Lung (tissue), 13 donors: ENCODE data around the gene PHRF1. TPM values are rescaled to one million over a fixed set of nuclear protein-coding genes. Genes with fewer than 3 reads are reported as not detected.

Source experiments
- ATAC-seq: fragments of 200-7000 bp; cut with Tn5 transposase; one replicate; pipeline ENCODE4 v1.9.1; 2020; ENCODE audit warnings: moderate number of reproducible peaks; ENCODE audit not compliant: insufficient read depth, low FRiP score
- DNase-seq, 3 donors: peaks; one replicate each; pipeline ENCODE4 v3.0.0-alpha.2; 2013 to 2017
- H3K27ac ChIP-seq, 2 donors: one replicate each; pipeline ENCODE4 v1.5.1; 2013; ENCODE audit warnings: mild to moderate bottlenecking in 2 of 2, moderate library complexity in 2 of 2, control low read depth in 1 of 2, inconsistent platforms in 1 of 2, low read depth in 1 of 2, low read length in 1 of 2
- H3K27me3 ChIP-seq, 3 donors: one replicate each; pipeline ENCODE4 v1.5.1; 2013; ENCODE audit warnings: low read length in 2 of 3; ENCODE audit not compliant: control insufficient read depth in 3 of 3, insufficient read depth in 3 of 3
- H3K36me3 ChIP-seq, 4 donors: one replicate each; pipeline ENCODE4 v1.5.1; 2013; ENCODE audit warnings: low read length in 4 of 4, mild to moderate bottlenecking in 1 of 4, moderate library complexity in 1 of 4; ENCODE audit not compliant: control insufficient read depth in 4 of 4, insufficient read depth in 4 of 4
- H3K4me1 ChIP-seq, 5 donors: one replicate each; pipeline ENCODE4 v1.5.1; 2013; ENCODE audit warnings: low read length in 5 of 5, mild to moderate bottlenecking in 2 of 5, moderate library complexity in 1 of 5; ENCODE audit not compliant: control insufficient read depth in 5 of 5, insufficient read depth in 5 of 5
- H3K4me3 ChIP-seq: one replicate; pipeline ENCODE4 v1.5.1; 2013; ENCODE audit warnings: mild to moderate bottlenecking, control low read depth, moderate library complexity
- H3K9ac ChIP-seq, 2 donors: one replicate each; pipeline ENCODE4 v1.5.1; 2013; ENCODE audit warnings: low read length in 2 of 2, control low read depth in 1 of 2; ENCODE audit not compliant: insufficient read depth in 1 of 2
- H3K9me3 ChIP-seq, 4 donors: one replicate each; pipeline ENCODE4 v1.5.1; 2013; ENCODE audit warnings: low read length in 3 of 4, mild to moderate bottlenecking in 1 of 4, moderate library complexity in 1 of 4; ENCODE audit not compliant: control insufficient read depth in 4 of 4, insufficient read depth in 3 of 4
- WGBS, 2 donors: extraction: QIAGEN DNeasy Blood & Tissue Kit; methylation state at CpG; one replicate each; pipeline ENCODE4 v1.1.7; 2013; 5-methylcytosine and 5-hydroxymethylcytosine counted together
- polyA plus RNA-seq, 2 donors: library from polyadenylated mRNA; stranded (reverse); fragments of 200-250 nt; gene quantifications; one replicate each; pipeline ENCODE4 v1.2.1, GENCODE V29; 2013
- small RNA-seq: library from RNA; depleted of rRNA; stranded (forward); fragments of <200 nt; gene quantifications from one replicate; pipeline ENCODE3, GENCODE V24; 2014; ENCODE audit warnings: low replicate concordance
- total RNA-seq, 2 donors: library from RNA; depleted of rRNA in 1 of 2; stranded (reverse); fragments of >200 nt in 1 of 2; gene quantifications; one replicate each; pipeline ENCODE4 v1.2.1, GENCODE V29; 2014 to 2021
- TF ChIP-seq, protein P1 (sequence below): IDR thresholded peaks from 2 replicates; pipeline ENCODE4 v1.5.1; 2012; ENCODE audit warnings: mild to moderate bottlenecking; ENCODE audit errors: control extremely low read depth, extremely low read depth
- donor health status: control.
- donor health status: control.
- donor health status: Bipolar disorder and iron deficiency.
- donor health status: healthy.
- donor health status: DM: yes; HTN: yes; CAD: no.

PHRF1 gene
- total and polyA plus RNA-seq, 4 donors, result 16.3 to 39.3 (median 23.5) TPM

DNA sequence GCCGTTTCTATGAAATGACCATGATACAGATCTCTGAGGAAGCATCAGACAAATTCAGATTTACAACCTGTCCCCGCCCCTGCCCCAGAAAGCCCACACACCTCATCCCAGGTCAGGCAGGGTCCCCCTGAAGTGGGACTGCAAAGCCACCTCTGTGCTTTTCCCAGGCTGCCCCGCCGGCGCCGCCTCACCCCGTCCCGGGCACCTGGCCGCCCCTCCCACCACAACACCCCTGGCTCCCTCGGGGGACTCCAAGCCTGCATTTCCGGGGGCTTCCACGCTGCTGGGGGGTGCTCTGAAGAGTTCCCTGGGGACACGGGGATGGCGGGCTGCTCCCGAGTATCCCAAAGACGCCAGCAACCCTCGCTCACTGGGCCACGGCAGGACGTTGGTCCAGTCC is 84.0 kb downstream of the PHRF1 start:
- WGBS, 2 donors, result 93% methylated on average over 19 of the region's 19 CpGs
- ATAC-seq (no peak), DNase-seq (no peak)
- H3K27me3 ChIP-seq, result no peaks in the 10 kb centered on the region
- peaks cover 0 to 4% (median 0%) of the 10 kb centered on the region in 5 donors for H3K4me1 ChIP-seq
- no peak overlapping the region for H3K27ac ChIP-seq
- H3K9me3 ChIP-seq, result no peaks in the 10 kb centered on the region
- peaks cover 0 to 32% (median 6%) of the 10 kb centered on the region in 4 donors for H3K36me3 ChIP-seq
- TF ChIP-seq, protein P1, sequence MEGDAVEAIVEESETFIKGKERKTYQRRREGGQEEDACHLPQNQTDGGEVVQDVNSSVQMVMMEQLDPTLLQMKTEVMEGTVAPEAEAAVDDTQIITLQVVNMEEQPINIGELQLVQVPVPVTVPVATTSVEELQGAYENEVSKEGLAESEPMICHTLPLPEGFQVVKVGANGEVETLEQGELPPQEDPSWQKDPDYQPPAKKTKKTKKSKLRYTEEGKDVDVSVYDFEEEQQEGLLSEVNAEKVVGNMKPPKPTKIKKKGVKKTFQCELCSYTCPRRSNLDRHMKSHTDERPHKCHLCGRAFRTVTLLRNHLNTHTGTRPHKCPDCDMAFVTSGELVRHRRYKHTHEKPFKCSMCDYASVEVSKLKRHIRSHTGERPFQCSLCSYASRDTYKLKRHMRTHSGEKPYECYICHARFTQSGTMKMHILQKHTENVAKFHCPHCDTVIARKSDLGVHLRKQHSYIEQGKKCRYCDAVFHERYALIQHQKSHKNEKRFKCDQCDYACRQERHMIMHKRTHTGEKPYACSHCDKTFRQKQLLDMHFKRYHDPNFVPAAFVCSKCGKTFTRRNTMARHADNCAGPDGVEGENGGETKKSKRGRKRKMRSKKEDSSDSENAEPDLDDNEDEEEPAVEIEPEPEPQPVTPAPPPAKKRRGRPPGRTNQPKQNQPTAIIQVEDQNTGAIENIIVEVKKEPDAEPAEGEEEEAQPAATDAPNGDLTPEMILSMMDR, result no peak
- no peak overlapping the region for H3K4me3 ChIP-seq
- no peak overlapping the region for H3K9ac ChIP-seq

GRCh38 chr11:660681-661444 is 84.6 kb downstream of the PHRF1 start:
- DNase-seq, result no peak
- Histone ChIP-seq H3K4me3 (no peak overlapping the region), H3K36me3 (peaks cover 0 to 34% (median 6%) of the 10 kb centered on the region in 4 donors)

More at GRCh38 chr11:660681-661444, 84.6 kb downstream of the PHRF1 start:
- 93 to 94% methylated on average over 19 of the region's 19 CpGs for WGBS, 2 donors
- H3K4me1 ChIP-seq, result peaks cover 0 to 4% (median 0%) of the 10 kb centered on the region in 5 donors
- H3K27me3 ChIP-seq, result no peaks in the 10 kb centered on the region
- no peaks in the 10 kb centered on the region for H3K9me3 ChIP-seq
- no peak for ATAC-seq
- no peak overlapping the region for H3K9ac ChIP-seq
- no peak overlapping the region for H3K27ac ChIP-seq
- TF ChIP-seq, protein P1, result no peak

Small RNA genes within 50 kb of the gene (small RNA-seq; reads per million reads assigned to genes)
- gene MIR210, result 8.7 reads per million, percentile 96 among the genes with 10 or more reads in this experiment

Other genes starting within 250 kb of the PHRF1 start
- 1 to 10 TPM; 1.4 to 6.8 TPM for gene B4GALNT4, start 207.0 kb upstream of the PHRF1 start, total RNA-seq
- gene B4GALNT4, start 207.0 kb upstream of the PHRF1 start, polyA plus RNA-seq, result 1 to 10 TPM; 2.1 to 4.6 TPM
- 10 to 100 TPM; 15.7 to 63.1 TPM for gene PKP3, start 182.3 kb upstream of the PHRF1 start, total RNA-seq
- 10 to 100 TPM; 33.8 to 46.8 TPM for gene PKP3, start 182.3 kb upstream of the PHRF1 start, polyA plus RNA-seq
- gene SIGIRR, start 161.5 kb upstream of the PHRF1 start, total RNA-seq, result 10 to 100 TPM; 25.7 to 87.3 TPM
- 100 to 1,000 TPM in 1 of 2 donors, 10 to 100 TPM in 1; 43.4 to 112 TPM for gene SIGIRR, start 161.5 kb upstream of the PHRF1 start, polyA plus RNA-seq
- gene ANO9, start 134.5 kb upstream of the PHRF1 start, total RNA-seq, result 10 to 100 TPM in 1 of 2 donors, 1 to 10 TPM in 1; 5.8 to 17.6 TPM
- 10 to 100 TPM in 1 of 2 donors, 1 to 10 TPM in 1; 8.7 to 18.6 TPM for gene ANO9, start 134.5 kb upstream of the PHRF1 start, polyA plus RNA-seq
- gene PTDSS2, start 126.2 kb upstream of the PHRF1 start, total RNA-seq, result 10 to 100 TPM; 26.8 to 29.4 TPM
- 10 to 100 TPM; 20.4 to 36.5 TPM for gene PTDSS2, start 126.2 kb upstream of the PHRF1 start, polyA plus RNA-seq
- gene RNH1, start 69.2 kb upstream of the PHRF1 start, total RNA-seq, result 100 to 1,000 TPM; 152 to 313 TPM
- gene RNH1, start 69.2 kb upstream of the PHRF1 start, polyA plus RNA-seq, result 100 to 1,000 TPM; 153 to 315 TPM
- gene HRAS, start 40.9 kb upstream of the PHRF1 start, total RNA-seq, result 10 to 100 TPM; 20.5 to 73.5 TPM
- gene HRAS, start 40.9 kb upstream of the PHRF1 start, polyA plus RNA-seq, result 100 to 1,000 TPM in 1 of 2 donors, 10 to 100 TPM in 1; 65.8 to 133 TPM
- gene LRRC56, start 38.9 kb upstream of the PHRF1 start, total RNA-seq, result 10 to 100 TPM in 1 of 2 donors, 1 to 10 TPM in 1; 3.4 to 11.7 TPM
- gene LRRC56, start 38.9 kb upstream of the PHRF1 start, polyA plus RNA-seq, result 1 to 10 TPM; 3.8 to 5.7 TPM
- 1 to 10 TPM; 3.0 to 9.7 TPM for gene LMNTD2, start 15.7 kb upstream of the PHRF1 start, total RNA-seq
- 1 to 10 TPM; 2.3 to 4.6 TPM for gene LMNTD2, start 15.7 kb upstream of the PHRF1 start, polyA plus RNA-seq
- gene RASSF7, start 15.5 kb upstream of the PHRF1 start, total RNA-seq, result 10 to 100 TPM; 53.5 to 79.4 TPM
- gene RASSF7, start 15.5 kb upstream of the PHRF1 start, polyA plus RNA-seq, result 100 to 1,000 TPM in 1 of 2 donors, 10 to 100 TPM in 1; 47.9 to 153 TPM
- 10 to 100 TPM; 24.7 to 43.5 TPM for gene IRF7, start 39.5 kb downstream of the PHRF1 start, total RNA-seq
- gene IRF7, start 39.5 kb downstream of the PHRF1 start, polyA plus RNA-seq, result 10 to 100 TPM; 62.1 to 68.3 TPM
- not detected for gene CDHR5, start 48.5 kb downstream of the PHRF1 start, total RNA-seq
- gene CDHR5, start 48.5 kb downstream of the PHRF1 start, polyA plus RNA-seq, result under 1 TPM; 0.02 to 0.10 TPM
- gene SCT, start 50.7 kb downstream of the PHRF1 start, total RNA-seq, result not detected
- gene SCT, start 50.7 kb downstream of the PHRF1 start, polyA plus RNA-seq, result not detected
- gene DRD4, start 60.8 kb downstream of the PHRF1 start, total RNA-seq, result 1 to 10 TPM in 1 of 2 donors, not detected in 1; 1.1 TPM
- under 1 TPM; 0.05 to 0.35 TPM for gene DRD4, start 60.8 kb downstream of the PHRF1 start, polyA plus RNA-seq
- 10 to 100 TPM; 18.5 to 33.1 TPM for gene DEAF1, start 118.8 kb downstream of the PHRF1 start, total RNA-seq
- 10 to 100 TPM; 20.0 to 24.7 TPM for gene DEAF1, start 118.8 kb downstream of the PHRF1 start, polyA plus RNA-seq
- gene TMEM80, start 119.3 kb downstream of the PHRF1 start, total RNA-seq, result 10 to 100 TPM; 10.3 to 23.2 TPM
- gene TMEM80, start 119.3 kb downstream of the PHRF1 start, polyA plus RNA-seq, result 10 to 100 TPM; 13.8 to 28.1 TPM
- 100 to 1,000 TPM in 1 of 2 donors, 10 to 100 TPM in 1; 92.4 to 166 TPM for gene EPS8L2, start 129.8 kb downstream of the PHRF1 start, total RNA-seq
- gene EPS8L2, start 129.8 kb downstream of the PHRF1 start, polyA plus RNA-seq, result 100 to 1,000 TPM in 1 of 2 donors, 10 to 100 TPM in 1; 35.6 to 114 TPM
- gene TALDO1, start 171.0 kb downstream of the PHRF1 start, total RNA-seq, result 100 to 1,000 TPM; 128 to 292 TPM
- gene TALDO1, start 171.0 kb downstream of the PHRF1 start, polyA plus RNA-seq, result 100 to 1,000 TPM; 186 to 311 TPM
- 10 to 100 TPM; 24.6 to 63.1 TPM for gene GATD1, start 201.0 kb downstream of the PHRF1 start, total RNA-seq
- gene GATD1, start 201.0 kb downstream of the PHRF1 start, polyA plus RNA-seq, result 10 to 100 TPM; 22.1 to 53.6 TPM
- under 1 TPM in 1 of 2 donors, not detected in 1; 0.18 TPM for gene CEND1, start 213.6 kb downstream of the PHRF1 start, total RNA-seq
- under 1 TPM; 0.10 to 0.14 TPM for gene CEND1, start 213.6 kb downstream of the PHRF1 start, polyA plus RNA-seq
- 10 to 100 TPM; 10.6 to 38.2 TPM for gene SLC25A22, start 221.8 kb downstream of the PHRF1 start, total RNA-seq
- 10 to 100 TPM; 18.6 to 36.4 TPM for gene SLC25A22, start 221.8 kb downstream of the PHRF1 start, polyA plus RNA-seq
- gene PIDD1, start 228.8 kb downstream of the PHRF1 start, total RNA-seq, result 10 to 100 TPM in 1 of 2 donors, 1 to 10 TPM in 1; 8.7 to 15.3 TPM
- 10 to 100 TPM in 1 of 2 donors, 1 to 10 TPM in 1; 8.5 to 16.9 TPM for gene PIDD1, start 228.8 kb downstream of the PHRF1 start, polyA plus RNA-seq
- 1,000 to 10,000 TPM in 1 of 2 donors, 100 to 1,000 TPM in 1; 441 to 1,892 TPM for gene RPLP2, start 233.5 kb downstream of the PHRF1 start, total RNA-seq
- 1,000 to 10,000 TPM; 1,133 to 2,648 TPM for gene RPLP2, start 233.5 kb downstream of the PHRF1 start, polyA plus RNA-seq
- 100 to 1,000 TPM in 1 of 2 donors, 10 to 100 TPM in 1; 65.1 to 160 TPM for gene PNPLA2, start 242.4 kb downstream of the PHRF1 start, total RNA-seq
- gene PNPLA2, start 242.4 kb downstream of the PHRF1 start, polyA plus RNA-seq, result 10 to 100 TPM; 76.1 to 92.4 TPM